ENCODE data around the gene CAPN15. TPM values are rescaled to one million over a fixed set of nuclear protein-coding genes. Genes with fewer than 3 reads are reported as not detected.

CAPN15 gene
- total RNA-seq, 1 donor from 2014 or later: 38.7 TPM

- no peaks in the 10 kb centered on the region for H3K9me3 ChIP-seq (ENCODE audit: insufficient read depth, low read depth, low read length)
- no peak overlapping the region for H3K4me3 ChIP-seq (ENCODE audit: insufficient read depth, low read depth, low read length)
- no peak overlapping the region for H3K27ac ChIP-seq (ENCODE audit: low read depth, low read length)
- no peaks in the 10 kb centered on the region for H3K27me3 Mint-ChIP-seq (ENCODE audit: low read depth, unreplicated experiment)
- H4K20me1 ChIP-seq (ENCODE audit: insufficient read depth, low read length): peaks cover 32% of the 10 kb centered on the region
- H3K27ac Mint-ChIP-seq (ENCODE audit: unreplicated experiment): no peak overlapping the region
- no peaks in the 10 kb centered on the region for H3K27me3 ChIP-seq (ENCODE audit: insufficient read depth, low read length)
- peaks cover 12% of the 10 kb centered on the region for H3K4me1 ChIP-seq (ENCODE audit: insufficient read depth, low read length)
- no peak overlapping the region for H3K9ac ChIP-seq (ENCODE audit: low read length)
- H2AFZ ChIP-seq (ENCODE audit: low read depth, low read length): no peak overlapping the region
- peaks cover 26% of the 10 kb centered on the region for H3K79me2 ChIP-seq (ENCODE audit: insufficient read depth, low read length)
- FAIRE-seq (no peak), DNase-seq (ENCODE audit: low read depth) (no peak)
- H3K9me3 Mint-ChIP-seq (ENCODE audit: unreplicated experiment): no peaks in the 10 kb centered on the region
- H3K36me3 Mint-ChIP-seq (ENCODE audit: low read depth, unreplicated experiment): no peaks in the 10 kb centered on the region
- no peak for TF ChIP-seq EZH2 (IDR thresholded peaks at IDR 0.05; ENCODE audit: insufficient read depth, low read length)
- TF ChIP-seq, protein P1, sequence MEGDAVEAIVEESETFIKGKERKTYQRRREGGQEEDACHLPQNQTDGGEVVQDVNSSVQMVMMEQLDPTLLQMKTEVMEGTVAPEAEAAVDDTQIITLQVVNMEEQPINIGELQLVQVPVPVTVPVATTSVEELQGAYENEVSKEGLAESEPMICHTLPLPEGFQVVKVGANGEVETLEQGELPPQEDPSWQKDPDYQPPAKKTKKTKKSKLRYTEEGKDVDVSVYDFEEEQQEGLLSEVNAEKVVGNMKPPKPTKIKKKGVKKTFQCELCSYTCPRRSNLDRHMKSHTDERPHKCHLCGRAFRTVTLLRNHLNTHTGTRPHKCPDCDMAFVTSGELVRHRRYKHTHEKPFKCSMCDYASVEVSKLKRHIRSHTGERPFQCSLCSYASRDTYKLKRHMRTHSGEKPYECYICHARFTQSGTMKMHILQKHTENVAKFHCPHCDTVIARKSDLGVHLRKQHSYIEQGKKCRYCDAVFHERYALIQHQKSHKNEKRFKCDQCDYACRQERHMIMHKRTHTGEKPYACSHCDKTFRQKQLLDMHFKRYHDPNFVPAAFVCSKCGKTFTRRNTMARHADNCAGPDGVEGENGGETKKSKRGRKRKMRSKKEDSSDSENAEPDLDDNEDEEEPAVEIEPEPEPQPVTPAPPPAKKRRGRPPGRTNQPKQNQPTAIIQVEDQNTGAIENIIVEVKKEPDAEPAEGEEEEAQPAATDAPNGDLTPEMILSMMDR (IDR thresholded peaks at IDR 0.05; ENCODE audit: insufficient read depth, low read depth, low read length): no peak
- H3K4me2 ChIP-seq (ENCODE audit: low read length): no peak overlapping the region
- peaks cover 5% of the 10 kb centered on the region for H3K36me3 ChIP-seq (ENCODE audit: insufficient read depth, low read length)
- H3K4me3 Mint-ChIP-seq (ENCODE audit: unreplicated experiment): no peak overlapping the region
- peaks cover 11% of the 10 kb centered on the region for H3K4me1 Mint-ChIP-seq (ENCODE audit: low read depth, unreplicated experiment)
These were observed 45.5 kb downstream of the CAPN15 start for GRCh38 chr16:572865-573650.

- Mint-ChIP-seq H3K27ac (ENCODE audit: unreplicated experiment) (no peak overlapping the region), H3K4me1 (ENCODE audit: low read depth, unreplicated experiment) (peaks cover 9% of the 10 kb centered on the region), H3K4me3 (ENCODE audit: unreplicated experiment) (no peak overlapping the region), H3K27me3 (ENCODE audit: low read depth, unreplicated experiment) (no peaks in the 10 kb centered on the region), H3K36me3 (ENCODE audit: low read depth, unreplicated experiment) (no peaks in the 10 kb centered on the region), H3K9me3 (ENCODE audit: unreplicated experiment) (no peaks in the 10 kb centered on the region)
- Histone ChIP-seq H2AFZ (ENCODE audit: low read depth, low read length) (no peak overlapping the region), H3K9ac (ENCODE audit: low read length) (no peak overlapping the region), H3K27me3 (ENCODE audit: insufficient read depth, low read length) (no peaks in the 10 kb centered on the region), H3K79me2 (ENCODE audit: insufficient read depth, low read length) (peaks cover 26% of the 10 kb centered on the region), H3K4me3 (ENCODE audit: insufficient read depth, low read depth, low read length) (no peak overlapping the region), H3K36me3 (ENCODE audit: insufficient read depth, low read length) (peaks cover 5% of the 10 kb centered on the region), H3K27ac (ENCODE audit: low read depth, low read length) (no peak overlapping the region), H3K4me2 (ENCODE audit: low read length) (no peak overlapping the region), H3K9me3 (ENCODE audit: insufficient read depth, low read depth, low read length) (no peaks in the 10 kb centered on the region), H4K20me1 (ENCODE audit: insufficient read depth, low read length) (peaks cover 32% of the 10 kb centered on the region), H3K4me1 (ENCODE audit: insufficient read depth, low read length) (peaks cover 9% of the 10 kb centered on the region)
- TF ChIP-seq EZH2 (IDR thresholded peaks at IDR 0.05; ENCODE audit: insufficient read depth, low read length): no peak
- TF ChIP-seq, protein P1 (IDR thresholded peaks at IDR 0.05; ENCODE audit: insufficient read depth, low read depth, low read length): no peak
- DNase-seq (ENCODE audit: low read depth) (no peak), FAIRE-seq (no peak)
These were observed 46.7 kb downstream of the CAPN15 start for GRCh38 chr16:574021-574760.
